Tibial nerve (tissue), 4 donors: Measurements from ENCODE around the gene BCL2A1. TPM values are rescaled to one million over a fixed set of nuclear protein-coding genes. Genes with fewer than 3 reads are reported as not detected.

ENCODE experiments used
- DNase-seq, 2 donors: peaks; one replicate each; pipeline ENCODE4 v3.0.0-alpha.2; 2019; ENCODE audit warnings: low spot score in 2 of 2
- H3K27ac ChIP-seq, 4 donors: fragments of 200-600 bp; sonication (generic) in 3 of 4; one replicate each; pipeline ENCODE4 v1.5.1; 2017 to 2019; ENCODE audit warnings: mild to moderate bottlenecking in 1 of 4
- H3K27me3 ChIP-seq, 2 donors: fragments of 200-600 bp; sonication (generic) in 1 of 2; one replicate each; pipeline versions ENCODE4 v1.5.1 to v1.6.0; 2017 to 2019
- H3K36me3 ChIP-seq, 3 donors: fragments of 200-600 bp; sonication (generic); one replicate each; pipeline ENCODE4 v1.5.1; 2018 to 2019
- H3K4me1 ChIP-seq, 4 donors: fragments of 200-600 bp; sonication (generic) in 3 of 4; one replicate each; pipeline ENCODE4 v1.5.1; 2017 to 2019
- H3K4me3 ChIP-seq, 4 donors: fragments of 200-600 bp; sonication (generic) in 3 of 4; one replicate each; pipeline ENCODE4 v1.5.1; 2017 to 2019; ENCODE audit warnings: mild to moderate bottlenecking in 1 of 4, moderate library complexity in 1 of 4
- H3K9me3 ChIP-seq, 4 donors: fragments of 200-600 bp; sonication (generic) in 3 of 4; one replicate each; pipeline ENCODE4 v1.5.1; 2017 to 2019
- EP300 ChIP-seq, 2 donors: sonication (generic); formaldehyde crosslinking; IDR thresholded peaks; one replicate each; pipeline ENCODE4 v1.6.1; 2017; ENCODE audit warnings: antibody characterized with exemption in 2 of 2, mild to moderate bottlenecking in 1 of 2
- POLR2A ChIP-seq, 2 donors: fragments of 450-650 bp; IDR thresholded peaks; one replicate each; pipeline ENCODE4 v1.6.1; 2017; ENCODE audit warnings: antibody characterized with exemption in 2 of 2, mild to moderate bottlenecking in 2 of 2, moderate library complexity in 2 of 2
- WGBS, 2 donors: methylation state at CpG; one replicate each; pipeline ENCODE4 v1.1.5; 2018; 5-methylcytosine and 5-hydroxymethylcytosine counted together
- total RNA-seq, 4 donors: library from RNA; depleted of rRNA; stranded (reverse); fragments of >200 nt; gene quantifications; one replicate each; pipeline ENCODE4 v1.1.0, GENCODE V29; 2016
- TF ChIP-seq, protein P1 (sequence below), 5 experiments: fragments of 200-600 bp in 3 of 5; fragments of 450-650 bp in 2 of 5; sonication (generic) in 3 of 5; IDR thresholded peaks; one replicate each; pipeline ENCODE4 v1.5.1; 2016 to 2019; ENCODE audit warnings: antibody characterized with exemption in 5 of 5, mild to moderate bottlenecking in 3 of 5, moderate library complexity in 2 of 5

Gene BCL2A1
- total RNA-seq, 4 donors from 2014 or later: 0.59 to 2.1 (median 1.3) TPM; not detected in 1

GRCh38 chr15:79950247-79950646 lies 20.7 kb downstream of the BCL2A1 start:
- whole genome bisulfite sequencing, 2 donors: 86 to 89% methylated on average over 2 of the region's 2 CpGs
- H3K27me3 ChIP-seq: no peaks in the 10 kb centered on the region
- H3K36me3 ChIP-seq: no peaks in the 10 kb centered on the region
- H3K27ac ChIP-seq: no peak overlapping the region
- no peaks in the 10 kb centered on the region for H3K9me3 ChIP-seq
- TF ChIP-seq, protein P1, sequence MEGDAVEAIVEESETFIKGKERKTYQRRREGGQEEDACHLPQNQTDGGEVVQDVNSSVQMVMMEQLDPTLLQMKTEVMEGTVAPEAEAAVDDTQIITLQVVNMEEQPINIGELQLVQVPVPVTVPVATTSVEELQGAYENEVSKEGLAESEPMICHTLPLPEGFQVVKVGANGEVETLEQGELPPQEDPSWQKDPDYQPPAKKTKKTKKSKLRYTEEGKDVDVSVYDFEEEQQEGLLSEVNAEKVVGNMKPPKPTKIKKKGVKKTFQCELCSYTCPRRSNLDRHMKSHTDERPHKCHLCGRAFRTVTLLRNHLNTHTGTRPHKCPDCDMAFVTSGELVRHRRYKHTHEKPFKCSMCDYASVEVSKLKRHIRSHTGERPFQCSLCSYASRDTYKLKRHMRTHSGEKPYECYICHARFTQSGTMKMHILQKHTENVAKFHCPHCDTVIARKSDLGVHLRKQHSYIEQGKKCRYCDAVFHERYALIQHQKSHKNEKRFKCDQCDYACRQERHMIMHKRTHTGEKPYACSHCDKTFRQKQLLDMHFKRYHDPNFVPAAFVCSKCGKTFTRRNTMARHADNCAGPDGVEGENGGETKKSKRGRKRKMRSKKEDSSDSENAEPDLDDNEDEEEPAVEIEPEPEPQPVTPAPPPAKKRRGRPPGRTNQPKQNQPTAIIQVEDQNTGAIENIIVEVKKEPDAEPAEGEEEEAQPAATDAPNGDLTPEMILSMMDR (IDR thresholded peaks at IDR 0.05): no peak
- no peak for TF ChIP-seq EP300 (IDR thresholded peaks at IDR 0.05)
- no peak for TF ChIP-seq POLR2A (IDR thresholded peaks at IDR 0.05)
- no peak overlapping the region for H3K4me3 ChIP-seq
- H3K4me1 ChIP-seq: no peaks in the 10 kb centered on the region
- DNase-seq: no peak

- Histone ChIP-seq H3K36me3 (no peaks in the 10 kb centered on the region), H3K27me3 (no peaks in the 10 kb centered on the region), H3K9me3 (no peaks in the 10 kb centered on the region), H3K4me1 (no peaks in the 10 kb centered on the region), H3K27ac (no peak overlapping the region), H3K4me3 (no peak overlapping the region)
- no peak for DNase-seq
- 34 to 39% methylated on average over 3 of the region's 3 CpGs for WGBS, 2 donors
- TF ChIP-seq, protein P1 (IDR thresholded peaks at IDR 0.05): no peak
- TF ChIP-seq EP300 (IDR thresholded peaks at IDR 0.05): no peak
- no peak for TF ChIP-seq POLR2A (IDR thresholded peaks at IDR 0.05)
Measured at GRCh38 chr15:79948761-79949160, 22.2 kb downstream of the BCL2A1 start.

DNA sequence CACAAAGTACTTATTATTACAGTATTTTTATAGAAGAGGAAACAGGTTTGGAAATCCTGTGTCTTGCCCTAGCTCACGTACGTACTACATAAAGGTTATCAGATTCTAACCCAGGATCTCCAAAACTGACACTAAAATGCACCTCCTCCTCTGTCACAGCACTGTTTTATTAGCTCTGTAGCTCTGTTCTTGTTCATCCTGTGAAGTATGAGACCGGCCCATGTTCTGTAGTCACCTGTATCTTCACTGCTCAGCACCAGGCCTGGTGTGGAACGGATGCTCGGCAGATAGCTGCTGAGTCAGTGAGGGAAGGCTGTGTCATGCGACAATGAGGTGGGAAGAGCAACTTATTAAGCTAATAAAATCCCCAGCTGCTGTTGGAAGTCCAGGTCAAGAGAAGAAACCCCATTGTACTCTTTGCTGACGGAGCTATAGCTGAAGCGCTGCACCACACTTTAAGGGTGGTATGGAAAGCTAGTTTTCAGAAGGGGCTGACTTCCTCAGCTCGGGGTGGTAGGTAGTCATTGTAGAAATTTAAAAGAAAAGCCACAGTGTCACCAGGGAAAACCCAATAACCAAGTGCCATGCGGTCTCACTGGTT lies 22.8 kb downstream of the BCL2A1 start:
- TF ChIP-seq EP300 (IDR thresholded peaks at IDR 0.05): no peak
- no peaks in the 10 kb centered on the region for H3K27me3 ChIP-seq
- DNase-seq: no peak
- H3K9me3 ChIP-seq: no peaks in the 10 kb centered on the region
- H3K4me1 ChIP-seq: no peaks in the 10 kb centered on the region
- H3K27ac ChIP-seq: no peak overlapping the region
- no peaks in the 10 kb centered on the region for H3K36me3 ChIP-seq
- 74 to 78% methylated on average over 10 of the region's 10 CpGs for WGBS, 2 donors
- no peak overlapping the region for H3K4me3 ChIP-seq

DNA sequence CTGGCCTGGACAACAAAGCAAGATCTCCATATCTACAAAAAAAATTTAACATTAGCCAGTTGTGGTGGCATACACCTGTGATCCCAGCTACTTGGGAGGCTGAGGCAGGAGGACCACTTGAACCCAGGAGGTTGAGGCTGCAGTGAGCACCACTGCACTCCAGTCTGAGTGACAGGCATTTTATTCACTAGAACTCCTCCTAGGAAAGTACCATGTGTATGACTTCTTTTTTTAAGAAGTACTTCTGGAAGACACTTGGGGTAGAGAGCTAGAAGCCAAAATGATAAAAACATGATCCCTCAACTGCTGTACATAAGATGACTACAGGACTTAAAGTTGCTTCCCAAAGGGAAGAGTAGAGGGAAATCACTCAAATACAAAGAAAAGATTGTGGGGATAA lies 24.0 kb downstream of the BCL2A1 start:
- H3K27ac ChIP-seq: no peak overlapping the region
- TF ChIP-seq POLR2A (IDR thresholded peaks at IDR 0.05) (no peak), EP300 (IDR thresholded peaks at IDR 0.05) (no peak)
- TF ChIP-seq, protein P1 (IDR thresholded peaks at IDR 0.05): no peak
- H3K4me3 ChIP-seq: no peak overlapping the region
- no peak for DNase-seq
- no peaks in the 10 kb centered on the region for H3K36me3 ChIP-seq
- H3K9me3 ChIP-seq: no peaks in the 10 kb centered on the region
- H3K4me1 ChIP-seq: no peaks in the 10 kb centered on the region
- no peaks in the 10 kb centered on the region for H3K27me3 ChIP-seq

- Histone ChIP-seq H3K27me3 (no peaks in the 10 kb centered on the region), H3K9me3 (no peaks in the 10 kb centered on the region), H3K4me1 (no peaks in the 10 kb centered on the region), H3K4me3 (no peak overlapping the region), H3K27ac (no peak overlapping the region), H3K36me3 (no peaks in the 10 kb centered on the region)
- DNase-seq: no peak
- 80 to 82% methylated on average over 7 of the region's 7 CpGs for WGBS, 2 donors
- TF ChIP-seq POLR2A (IDR thresholded peaks at IDR 0.05) (no peak), EP300 (IDR thresholded peaks at IDR 0.05) (no peak)
- TF ChIP-seq, protein P1 (IDR thresholded peaks at IDR 0.05): no peak
Measured at GRCh38 chr15:79944622-79945021, 26.4 kb downstream of the BCL2A1 start.

DNA sequence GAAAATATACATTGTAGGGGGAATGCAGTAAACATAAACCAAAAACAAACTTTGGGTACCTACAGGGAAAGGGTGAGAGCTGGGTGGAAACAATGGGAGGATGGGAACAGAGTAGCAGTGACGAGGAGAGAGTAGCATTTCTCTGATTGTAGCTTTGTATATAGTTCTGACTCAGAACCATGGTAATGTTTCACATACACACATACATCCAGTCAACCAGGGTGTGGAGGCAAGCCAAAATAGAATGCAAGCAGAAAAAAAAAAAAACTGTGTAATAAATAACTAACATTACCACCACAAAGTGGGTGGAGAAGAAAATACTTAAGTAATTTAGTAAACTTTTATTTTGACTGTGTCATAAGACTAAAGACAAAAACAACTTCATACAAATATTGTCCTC lies 27.2 kb downstream of the BCL2A1 start:
- TF ChIP-seq EP300 (IDR thresholded peaks at IDR 0.05) (no peak), POLR2A (IDR thresholded peaks at IDR 0.05) (no peak)
- TF ChIP-seq, protein P1 (IDR thresholded peaks at IDR 0.05): no peak
- no peaks in the 10 kb centered on the region for H3K4me1 ChIP-seq
- H3K27me3 ChIP-seq: no peaks in the 10 kb centered on the region
- H3K36me3 ChIP-seq: no peaks in the 10 kb centered on the region
- no peak for DNase-seq
- H3K9me3 ChIP-seq: no peaks in the 10 kb centered on the region
- WGBS, 2 donors: 63 to 65% methylated on average over 1 of the region's 1 CpG
- no peak overlapping the region for H3K4me3 ChIP-seq
- no peak overlapping the region for H3K27ac ChIP-seq
